ENCODE measurements around the gene UBQLN1.

GRCh38 chr9:83733739-83734138, 26.0 kb upstream of the UBQLN1 start:
- TF ChIP-seq FOXM1 (IDR thresholded peaks at IDR 0.05; ENCODE audit: borderline replicate concordance, low read depth) (no peak), CEBPB (IDR thresholded peaks at IDR 0.05) (no peak), NFIC (IDR thresholded peaks at IDR 0.05) (no peak), EP300 (IDR thresholded peaks at IDR 0.05; ENCODE audit: borderline replicate concordance) (no peak), TCF12 (IDR thresholded peaks at IDR 0.05; ENCODE audit: low read depth) (no peak)
- TF ChIP-seq, protein P1, sequence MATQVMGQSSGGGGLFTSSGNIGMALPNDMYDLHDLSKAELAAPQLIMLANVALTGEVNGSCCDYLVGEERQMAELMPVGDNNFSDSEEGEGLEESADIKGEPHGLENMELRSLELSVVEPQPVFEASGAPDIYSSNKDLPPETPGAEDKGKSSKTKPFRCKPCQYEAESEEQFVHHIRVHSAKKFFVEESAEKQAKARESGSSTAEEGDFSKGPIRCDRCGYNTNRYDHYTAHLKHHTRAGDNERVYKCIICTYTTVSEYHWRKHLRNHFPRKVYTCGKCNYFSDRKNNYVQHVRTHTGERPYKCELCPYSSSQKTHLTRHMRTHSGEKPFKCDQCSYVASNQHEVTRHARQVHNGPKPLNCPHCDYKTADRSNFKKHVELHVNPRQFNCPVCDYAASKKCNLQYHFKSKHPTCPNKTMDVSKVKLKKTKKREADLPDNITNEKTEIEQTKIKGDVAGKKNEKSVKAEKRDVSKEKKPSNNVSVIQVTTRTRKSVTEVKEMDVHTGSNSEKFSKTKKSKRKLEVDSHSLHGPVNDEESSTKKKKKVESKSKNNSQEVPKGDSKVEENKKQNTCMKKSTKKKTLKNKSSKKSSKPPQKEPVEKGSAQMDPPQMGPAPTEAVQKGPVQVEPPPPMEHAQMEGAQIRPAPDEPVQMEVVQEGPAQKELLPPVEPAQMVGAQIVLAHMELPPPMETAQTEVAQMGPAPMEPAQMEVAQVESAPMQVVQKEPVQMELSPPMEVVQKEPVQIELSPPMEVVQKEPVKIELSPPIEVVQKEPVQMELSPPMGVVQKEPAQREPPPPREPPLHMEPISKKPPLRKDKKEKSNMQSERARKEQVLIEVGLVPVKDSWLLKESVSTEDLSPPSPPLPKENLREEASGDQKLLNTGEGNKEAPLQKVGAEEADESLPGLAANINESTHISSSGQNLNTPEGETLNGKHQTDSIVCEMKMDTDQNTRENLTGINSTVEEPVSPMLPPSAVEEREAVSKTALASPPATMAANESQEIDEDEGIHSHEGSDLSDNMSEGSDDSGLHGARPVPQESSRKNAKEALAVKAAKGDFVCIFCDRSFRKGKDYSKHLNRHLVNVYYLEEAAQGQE (IDR thresholded peaks at IDR 0.05; ENCODE audit: low read depth) = no peak
- TF ChIP-seq, protein P2, sequence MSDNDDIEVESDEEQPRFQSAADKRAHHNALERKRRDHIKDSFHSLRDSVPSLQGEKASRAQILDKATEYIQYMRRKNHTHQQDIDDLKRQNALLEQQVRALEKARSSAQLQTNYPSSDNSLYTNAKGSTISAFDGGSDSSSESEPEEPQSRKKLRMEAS (IDR thresholded peaks at IDR 0.05) = no peak

Measured in Ishikawa (cell line).